HG02840 (cell line): ENCODE results near the gene CEP72.

ENCODE experiments used
- ATAC-seq: cut with Tn5 transposase; IDR thresholded peaks from one replicate; pipeline ENCODE4 v1.9.1; 2021; ENCODE audit warnings: mild to moderate bottlenecking, moderate library complexity, moderate number of reproducible peaks; ENCODE audit not compliant: unreplicated experiment, low FRiP score

CEP72 gene

DNA sequence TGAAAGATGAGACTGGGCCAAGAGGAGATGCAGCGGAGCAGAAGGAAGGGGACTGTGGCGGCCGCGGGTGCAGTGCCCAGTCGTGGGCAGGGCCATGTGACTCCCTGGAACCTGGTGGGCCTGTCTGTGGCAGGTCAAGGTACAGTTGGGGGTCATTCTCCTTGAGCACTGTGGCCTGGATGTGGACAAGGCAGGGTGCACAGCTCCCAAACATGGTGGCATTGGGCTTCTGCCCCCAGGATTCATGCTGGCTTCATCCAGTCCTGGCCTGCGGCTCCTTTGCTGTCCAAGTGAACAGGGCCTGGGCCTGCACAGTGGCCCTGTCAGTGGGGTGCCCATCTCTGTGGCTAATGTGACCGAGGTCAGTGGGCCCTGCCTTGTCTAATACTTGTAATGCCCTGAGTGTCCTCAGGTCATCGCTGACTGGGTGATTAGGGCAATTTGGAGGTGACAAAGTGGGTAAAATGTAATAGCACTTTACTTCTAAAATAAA is 39.9 kb downstream of the CEP72 start:
- ATAC-seq = no peak

DNA sequence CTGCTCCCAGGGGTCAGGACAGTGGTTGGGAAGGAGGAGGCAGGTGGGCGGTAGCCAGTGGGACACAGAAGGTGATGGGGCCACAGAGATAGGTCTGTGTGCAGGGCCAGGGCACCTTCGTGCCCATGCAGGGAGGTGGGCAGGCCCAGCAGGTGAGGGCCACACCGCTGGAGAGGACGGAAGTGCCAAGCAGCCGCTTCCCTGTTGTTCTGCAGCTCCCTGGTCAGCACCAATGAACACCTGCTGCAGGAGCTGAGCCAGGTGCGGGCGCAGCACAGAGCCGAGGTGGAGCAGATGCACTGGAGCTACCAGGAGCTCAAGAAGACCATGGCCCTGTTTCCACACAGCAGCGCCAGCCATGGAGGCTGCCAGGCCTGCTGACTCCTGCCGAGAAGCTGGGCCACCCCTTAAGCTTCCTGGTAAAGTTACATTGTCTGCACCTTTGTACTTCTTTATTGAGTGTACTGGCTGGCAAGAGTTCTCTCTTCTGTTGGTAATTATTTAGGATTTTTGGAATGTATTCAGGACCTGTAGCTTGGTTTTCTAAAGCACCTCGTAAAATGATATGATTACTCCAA is 40.7 kb downstream of the CEP72 start:
- ATAC-seq = no peak

DNA sequence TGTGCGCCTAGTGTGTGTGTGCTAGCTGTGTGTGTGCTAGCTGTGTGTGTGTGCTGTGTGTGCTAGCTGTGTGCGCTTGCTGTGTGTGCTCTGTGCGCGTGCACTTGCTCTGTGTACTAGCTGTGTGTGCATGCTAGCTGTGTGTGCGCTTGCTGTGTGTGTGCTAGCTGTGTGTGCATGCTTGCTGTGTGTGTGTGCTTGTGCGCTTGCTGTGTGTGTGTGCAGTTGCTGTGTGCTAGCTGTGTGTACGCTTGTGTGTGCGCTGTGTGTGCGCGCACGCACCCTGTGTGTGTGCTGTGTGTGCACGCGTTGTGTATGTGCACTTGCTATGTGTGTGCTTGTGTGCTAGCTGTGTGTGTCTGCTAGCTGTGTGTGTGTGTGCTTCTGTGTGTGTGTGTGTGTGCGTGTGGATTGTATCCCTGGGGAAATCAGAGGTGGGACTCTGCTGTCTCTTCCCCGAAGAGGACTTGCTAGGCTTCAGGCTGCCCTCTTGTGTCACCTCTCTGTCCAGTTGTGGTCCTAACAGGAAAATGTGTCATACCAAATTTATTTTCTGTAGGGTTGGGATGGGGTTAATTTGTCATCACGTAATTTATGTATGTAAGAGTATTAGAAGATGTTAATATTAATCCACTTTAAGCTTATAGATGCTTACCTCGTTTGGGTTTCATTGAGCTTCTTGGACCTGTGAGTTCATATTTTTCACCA is 42.1 kb downstream of the CEP72 start:
- ATAC-seq = no peak

DNA sequence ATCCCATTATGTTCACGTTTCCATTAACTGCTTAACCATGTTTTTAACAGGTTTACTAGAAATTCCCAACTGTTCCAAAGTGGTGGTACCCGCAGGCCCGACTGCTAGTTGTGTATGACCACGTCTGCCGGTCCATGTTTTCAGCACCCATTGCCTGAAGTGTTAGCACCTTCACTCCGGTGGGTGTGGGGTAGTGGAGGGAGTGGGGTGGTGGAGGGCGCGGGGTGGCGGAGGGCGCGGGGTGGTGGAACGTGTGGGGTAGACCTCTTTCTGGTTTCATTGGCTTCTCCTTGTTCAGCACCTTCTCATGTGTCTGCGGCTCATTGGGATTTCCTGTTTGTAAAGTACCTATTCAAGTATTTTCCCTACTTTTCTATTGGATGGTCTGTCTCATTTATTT is 43.3 kb downstream of the CEP72 start:
- ATAC-seq = no peak

DNA sequence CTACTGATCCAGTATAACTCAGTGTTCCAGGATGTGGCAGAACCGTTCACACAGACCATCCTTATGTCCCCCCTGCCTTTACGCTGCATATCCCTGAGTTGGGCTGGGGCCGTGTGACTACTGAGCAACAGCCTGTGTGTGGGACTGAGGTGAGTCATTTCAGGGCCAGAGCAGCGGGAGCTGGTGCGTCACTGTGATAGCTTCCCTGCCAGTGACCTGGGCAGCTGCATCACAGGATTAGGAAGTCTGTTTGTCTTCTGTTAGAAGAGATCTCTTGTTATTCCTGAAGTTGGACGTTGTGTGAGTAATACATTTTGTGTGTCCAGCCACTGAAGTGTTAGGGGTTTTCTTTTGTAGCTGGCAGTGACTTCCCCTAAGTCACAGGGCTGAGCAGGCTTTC is 45.4 kb downstream of the CEP72 start:
- no peak for ATAC-seq

DNA sequence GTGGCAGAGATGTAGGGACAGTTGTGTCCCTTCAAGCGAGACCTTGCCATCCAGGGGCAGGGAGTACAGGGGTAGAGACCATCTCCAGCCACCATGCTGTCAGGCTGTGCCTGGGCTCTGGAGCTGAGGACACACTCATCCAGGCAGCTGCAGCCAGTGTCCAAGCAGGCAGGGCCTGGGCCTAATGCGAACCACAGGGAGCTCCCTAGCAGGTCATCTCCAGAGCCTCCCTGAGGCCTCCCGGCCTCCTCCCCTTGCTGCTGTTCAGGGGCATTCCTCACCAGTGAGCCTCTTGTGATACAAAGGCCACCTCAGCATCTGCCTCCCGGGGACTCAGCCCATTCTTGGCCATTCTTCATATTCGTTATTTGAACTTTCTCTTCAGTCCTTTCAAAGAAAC is 46.0 kb downstream of the CEP72 start:
- ATAC-seq = no peak

DNA sequence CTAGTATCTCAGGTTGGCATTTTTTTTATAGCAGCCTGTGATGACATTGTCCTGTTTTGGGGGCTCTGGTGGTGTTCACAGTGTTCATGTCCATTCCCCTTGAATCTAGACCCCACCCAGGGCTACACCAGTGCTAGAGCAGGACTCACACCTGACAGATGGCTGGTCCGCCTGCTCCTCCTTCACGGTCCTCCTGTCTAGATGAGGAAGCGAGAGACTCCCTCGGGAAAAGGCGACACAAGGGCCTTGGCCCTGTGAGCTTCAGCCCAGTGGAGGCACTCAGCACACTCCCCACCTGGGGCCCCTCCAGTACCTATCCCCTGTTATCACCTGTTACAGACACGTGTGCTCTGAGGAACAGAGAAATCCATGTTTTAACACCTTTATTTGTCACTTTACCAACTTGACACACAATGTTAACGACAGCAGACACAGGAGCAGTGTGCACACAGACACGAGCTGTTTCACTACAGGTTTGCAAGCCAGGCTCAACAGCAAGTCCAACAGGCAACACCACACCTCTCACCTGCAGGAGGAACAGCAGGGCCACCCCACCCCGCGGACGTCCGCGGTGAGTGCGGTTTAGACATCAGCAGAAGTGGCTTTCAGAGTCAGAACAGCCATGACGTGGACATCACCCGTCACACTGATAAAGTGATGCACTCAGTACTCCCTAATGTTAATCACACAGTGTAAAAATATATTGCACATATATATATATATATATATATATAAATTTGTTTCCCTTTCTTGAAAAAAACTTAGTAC is 47.5 kb downstream of the CEP72 start:
- ATAC-seq = no peak

DNA sequence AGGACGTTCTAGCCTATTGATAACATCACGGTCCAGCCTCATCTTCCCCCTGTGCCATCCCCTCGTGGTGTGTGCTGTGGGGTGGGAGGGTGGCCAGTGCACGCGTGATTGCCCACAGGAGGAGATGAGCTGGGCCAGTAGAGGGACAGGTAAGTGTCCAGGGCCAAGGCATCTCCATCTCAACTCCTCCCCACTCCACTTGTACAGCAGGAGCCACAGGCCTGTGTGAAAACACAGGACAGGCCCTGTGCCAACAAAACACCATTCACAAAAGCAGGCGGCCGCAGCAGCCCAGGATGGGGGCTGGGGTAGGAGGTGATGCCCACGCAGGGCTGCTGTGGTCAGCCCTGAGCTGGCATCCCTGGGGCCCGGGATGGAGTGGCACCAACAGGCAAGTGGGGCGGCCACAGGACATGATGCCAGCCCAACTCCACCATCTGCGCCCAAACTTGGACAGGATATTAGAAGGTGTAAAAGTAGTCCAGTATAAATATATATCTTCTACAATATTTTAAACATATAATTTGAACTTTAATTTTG is 48.4 kb downstream of the CEP72 start:
- ATAC-seq = no peak

DNA sequence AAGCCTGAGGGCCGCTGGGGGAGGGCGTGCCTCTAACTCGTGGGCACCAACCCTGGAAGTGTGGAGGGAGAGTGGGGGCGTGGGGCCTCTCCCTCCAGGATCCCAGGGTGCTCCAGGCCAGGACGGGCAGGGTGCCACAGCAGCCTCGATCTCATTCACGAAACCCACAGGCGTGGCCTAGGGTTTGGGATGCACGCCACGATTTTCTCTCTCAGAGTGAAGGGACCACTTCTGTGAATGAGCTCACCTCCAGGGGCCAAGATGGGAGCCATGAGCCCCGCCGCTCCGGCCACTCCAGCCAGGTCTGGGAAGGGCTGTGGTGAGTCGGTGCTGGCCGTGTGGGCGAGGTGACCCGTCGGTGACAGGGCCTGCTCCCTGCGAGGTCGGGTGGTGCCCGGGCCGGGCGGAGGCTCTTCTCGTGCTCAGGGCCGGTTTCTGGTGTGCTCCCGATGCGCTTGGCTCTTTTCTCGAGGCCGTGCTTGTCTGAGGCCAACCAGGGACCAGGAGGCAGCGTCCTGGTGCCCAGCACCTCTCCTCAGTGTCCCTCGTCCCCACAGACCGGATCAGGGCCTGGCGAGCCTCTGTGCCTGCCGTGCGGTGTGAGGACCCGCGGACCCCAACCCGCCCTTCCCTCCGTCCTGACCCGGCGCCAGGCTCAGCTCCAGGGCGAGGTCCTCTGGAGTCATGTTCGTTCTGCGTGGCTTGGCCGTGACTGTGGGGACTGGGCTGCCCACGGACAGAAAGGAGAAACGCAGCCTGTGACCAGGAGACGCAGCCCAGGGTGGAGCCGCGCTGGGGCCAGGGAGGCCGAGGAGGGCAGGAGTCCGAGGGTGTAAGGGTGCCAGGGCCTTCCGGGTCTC is 50.0 kb downstream of the CEP72 start:
- ATAC-seq = no peak

DNA sequence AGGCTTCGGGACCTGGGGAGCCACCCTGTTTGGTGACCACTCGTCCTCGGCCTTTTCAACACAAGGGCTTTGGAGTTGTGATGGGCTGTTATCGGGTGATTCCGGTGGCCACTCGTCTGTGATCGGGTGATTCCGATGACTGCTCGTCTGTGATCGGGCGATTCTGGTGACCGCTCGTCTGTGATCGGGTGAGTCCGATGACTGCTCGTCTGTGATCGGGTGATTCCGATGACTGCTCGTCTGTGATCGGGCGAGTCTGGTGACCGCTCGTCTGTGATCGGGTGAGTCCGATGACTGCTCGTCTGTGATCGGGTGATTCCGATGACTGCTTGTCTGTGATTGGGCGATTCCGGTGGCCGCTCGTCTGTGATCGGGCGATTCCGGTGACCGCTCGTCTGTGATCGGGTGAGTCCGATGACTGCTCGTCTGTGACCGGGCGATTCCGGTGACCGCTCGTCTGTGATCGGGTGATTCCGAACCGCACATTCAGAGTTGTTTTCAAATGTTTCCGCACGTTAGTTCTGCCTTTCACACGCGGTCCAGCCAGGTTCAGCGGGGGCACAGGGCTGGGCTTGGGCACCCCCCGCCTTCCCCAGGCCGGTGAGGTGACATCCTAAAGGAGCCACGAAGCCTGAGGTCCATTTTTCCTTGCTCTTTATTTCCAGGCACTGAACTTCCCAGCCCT is 50.8 kb downstream of the CEP72 start:
- no peak for ATAC-seq

DNA sequence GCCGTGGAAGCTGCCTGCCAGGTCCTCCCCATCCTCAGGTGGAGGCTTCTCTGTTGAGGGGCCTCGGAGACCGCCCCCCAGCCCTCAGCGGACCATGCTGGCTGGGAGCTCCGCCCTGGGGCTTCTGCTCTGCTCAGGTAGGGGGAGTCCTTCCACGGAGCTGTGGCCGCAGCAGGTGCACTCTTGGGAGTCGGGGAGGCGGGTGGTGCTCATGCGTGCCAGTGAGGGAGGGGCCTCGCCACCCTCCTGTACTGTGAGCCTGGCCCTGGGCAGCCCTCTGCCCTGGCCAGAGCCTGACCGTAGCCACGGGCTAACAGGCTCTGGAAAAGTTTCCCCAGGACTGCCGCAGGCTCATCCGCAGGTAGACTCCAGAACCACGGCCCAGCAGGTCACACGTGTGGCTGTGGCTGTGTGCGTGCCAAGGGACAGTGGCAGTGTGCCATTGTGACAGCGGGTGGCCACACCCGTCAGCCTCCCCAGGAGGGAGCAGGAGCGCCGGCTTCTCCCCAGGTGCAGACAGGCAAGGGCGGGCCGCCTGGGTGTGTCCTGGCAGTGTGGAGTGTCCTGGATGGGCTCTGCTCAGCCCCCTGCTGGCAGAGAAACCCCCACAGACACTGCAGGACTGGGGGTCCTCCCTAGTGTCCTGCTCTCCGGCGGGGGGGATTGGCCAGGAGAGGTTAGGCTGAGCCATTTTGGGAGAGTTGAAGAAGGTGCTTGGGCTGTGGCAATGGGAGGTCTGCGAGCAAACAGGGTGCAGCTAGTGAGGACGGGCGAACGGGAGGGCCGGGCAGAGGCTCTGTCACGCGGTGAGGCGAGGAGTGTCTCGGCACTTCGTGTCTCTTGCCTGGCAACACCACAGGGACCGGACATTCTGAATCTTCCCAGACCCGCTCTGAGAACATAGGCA is 51.5 kb downstream of the CEP72 start:
- ATAC-seq = no peak

DNA sequence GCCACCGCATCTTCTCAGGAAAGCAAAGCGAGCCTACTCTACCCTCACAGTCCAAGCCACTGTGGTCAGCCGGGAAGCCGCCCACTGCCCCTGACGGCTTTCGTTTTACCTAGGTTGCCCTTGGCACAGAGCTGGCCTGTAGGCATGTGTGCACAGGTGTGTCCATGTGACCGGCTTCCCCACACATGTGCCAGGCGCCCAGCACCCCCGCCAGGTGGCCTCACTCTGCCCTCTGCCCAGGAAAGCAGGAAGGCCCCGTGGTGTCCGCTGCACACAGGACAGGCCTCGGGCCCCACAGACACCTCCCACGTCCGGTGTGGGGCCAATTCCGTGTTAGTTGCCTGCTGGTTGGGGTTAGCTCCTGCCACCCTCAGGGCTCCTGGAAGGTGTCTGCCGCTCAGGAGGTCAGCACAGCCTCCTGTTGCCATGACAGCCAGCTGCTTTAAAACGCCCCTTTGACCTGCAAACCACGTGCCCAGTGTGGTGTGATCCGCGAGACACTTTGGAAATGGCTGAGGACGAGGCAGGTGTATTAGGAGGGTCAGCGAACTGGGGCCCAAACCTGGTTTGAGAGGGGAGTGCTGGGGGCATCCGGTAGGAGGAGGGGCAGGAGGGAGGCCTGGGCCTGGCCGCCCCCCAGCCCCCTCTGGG is 52.3 kb downstream of the CEP72 start:
- no peak for ATAC-seq

DNA sequence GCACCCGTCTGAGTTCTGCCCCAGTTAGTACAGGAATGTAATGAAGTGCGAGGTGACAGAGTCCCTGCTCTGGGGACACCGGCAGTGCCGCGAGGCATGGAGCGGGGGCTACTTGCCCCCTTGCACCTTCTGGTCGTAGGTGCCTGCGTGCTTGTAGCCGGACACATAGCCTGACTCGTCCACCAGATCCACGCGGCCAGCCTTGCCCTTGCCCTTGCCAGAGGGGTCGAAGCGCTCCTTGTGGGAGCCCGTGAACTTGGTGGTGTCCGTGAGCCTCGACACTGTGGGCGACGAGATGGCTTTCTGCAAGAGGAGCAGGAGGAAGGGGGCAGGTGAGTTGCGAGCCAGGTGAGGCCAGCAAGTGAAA is 52.8 kb downstream of the CEP72 start:
- ATAC-seq = no peak

DNA sequence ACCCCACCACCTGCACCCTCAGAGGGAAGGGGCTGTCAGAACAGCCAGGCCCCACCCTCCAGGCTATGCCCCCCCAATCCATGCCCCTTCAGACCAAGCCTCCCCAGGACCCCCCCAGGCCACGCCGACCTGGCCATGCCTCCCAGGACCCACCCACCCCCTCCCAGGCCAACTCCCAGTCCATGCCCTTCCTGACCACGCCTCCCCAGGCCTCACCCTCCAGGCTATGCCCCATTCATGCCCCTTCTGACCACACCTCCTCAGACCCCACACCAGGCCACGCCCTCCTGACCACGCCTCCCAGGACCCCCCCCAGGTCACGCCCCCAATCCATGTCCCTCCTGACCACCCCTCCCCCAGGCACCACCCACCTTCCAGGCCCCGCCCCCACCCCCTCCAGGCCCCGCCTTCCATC is 53.4 kb downstream of the CEP72 start:
- no peak for ATAC-seq

DNA sequence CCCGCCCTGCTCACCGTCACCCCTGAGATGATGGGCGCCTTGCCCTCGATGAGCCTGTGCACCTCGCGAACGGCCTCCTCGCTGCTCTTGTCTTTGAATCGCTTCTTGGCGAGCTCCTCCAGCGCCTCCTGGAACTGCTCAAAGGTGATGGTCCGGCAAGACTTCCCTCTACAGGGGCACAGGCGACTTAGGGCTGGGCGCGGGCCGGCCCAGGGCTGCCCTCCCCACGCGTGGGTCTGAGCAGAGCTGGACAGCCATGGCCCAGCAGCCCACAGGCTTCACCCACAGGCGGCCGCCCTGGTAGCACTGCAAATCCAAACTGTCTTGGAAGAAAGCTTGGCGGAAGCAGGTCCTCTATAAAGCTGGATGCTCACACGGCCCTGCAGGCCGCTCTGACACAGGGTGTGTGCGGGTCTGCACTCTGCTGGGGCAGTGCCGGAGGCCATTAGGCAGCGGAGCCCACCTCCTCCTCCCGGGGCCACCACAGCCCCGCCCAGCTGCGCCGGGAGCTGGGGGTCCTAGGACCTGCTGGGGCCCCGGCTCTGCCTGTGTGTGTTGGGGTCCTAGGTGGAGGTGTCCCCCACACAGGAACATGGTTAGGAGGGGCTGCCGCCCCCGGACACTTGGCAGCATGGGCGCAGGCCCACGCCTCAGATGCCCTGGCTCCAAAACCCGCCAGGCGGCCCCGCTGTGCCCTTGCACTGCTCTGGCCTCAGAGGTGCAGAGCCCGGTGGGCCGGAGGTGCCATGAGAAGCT is 54.0 kb downstream of the CEP72 start:
- ATAC-seq = no peak

DNA sequence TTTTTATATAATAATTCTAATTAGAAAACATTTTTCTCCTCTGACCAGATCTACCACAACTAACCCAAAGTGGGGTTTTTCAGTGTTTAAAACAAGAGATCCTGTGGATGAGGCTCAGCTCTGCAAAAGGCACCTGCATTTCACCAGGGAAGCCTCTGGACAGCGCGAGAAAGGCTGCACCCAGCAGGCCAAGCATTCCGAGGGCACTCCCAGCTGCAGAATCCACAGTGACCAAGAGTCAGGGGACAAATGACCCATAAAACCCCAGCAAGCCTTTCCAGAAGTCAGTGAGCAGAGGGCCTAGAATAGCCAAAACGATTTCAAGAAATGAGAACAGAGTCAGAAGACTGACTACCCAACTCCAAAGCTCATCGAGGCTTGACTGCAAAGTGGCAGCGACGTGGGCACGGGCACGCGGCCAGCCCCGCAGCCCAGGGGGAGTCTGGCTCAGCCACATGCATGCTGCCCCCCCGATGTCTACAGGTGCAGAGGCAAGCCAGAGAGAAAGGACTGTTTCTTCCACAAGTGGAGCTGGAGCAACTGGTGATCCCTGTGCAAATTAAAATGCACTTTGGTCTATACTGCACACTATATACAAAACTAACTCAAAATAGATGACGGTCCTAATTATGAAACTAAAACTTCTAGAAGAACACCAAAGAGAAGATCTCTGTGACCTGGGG is 54.8 kb downstream of the CEP72 start:
- no peak for ATAC-seq
